Naive B cell (primary cell): ENCODE data around the gene SKA3. TPM values are rescaled to one million over a fixed set of nuclear protein-coding genes. Genes with fewer than 3 reads are reported as not detected.
"Not testable (repeated sequence)": the region's sequence is repeated elsewhere in the genome, so short reads cannot be mapped to it uniquely, and the experiment has no call there.

Experiments used
- ATAC-seq, 2 donors: fragments of 150-1000 bp; cut with Tn5 transposase; 2 replicates each; pipeline ENCODE4 v1.10.0; 2021; ENCODE audit warnings: low read depth in 2 of 2, mild to moderate bottlenecking in 2 of 2, moderate library complexity in 2 of 2
- DNase-seq: peaks from one replicate; pipeline ENCODE4 v3.0.0; 2022
- H3K27ac Mint-ChIP-seq, 6 donors: one replicate each; pipeline ENCODE4 v1.8.0; 2020 to 2022; ENCODE audit warnings: mild to moderate bottlenecking in 6 of 6, mixed read lengths in 6 of 6, moderate library complexity in 5 of 6, inconsistent platforms in 2 of 6
- H3K27me3 Mint-ChIP-seq, 3 donors: one replicate each; pipeline ENCODE4 v1.8.0; 2021 to 2022; ENCODE audit warnings: mixed read lengths in 3 of 3, mild to moderate bottlenecking in 1 of 3
- H3K36me3 Mint-ChIP-seq, 2 donors: one replicate each; pipeline ENCODE4 v1.8.0; 2020 to 2022; ENCODE audit warnings: mixed read lengths in 2 of 2, inconsistent platforms in 1 of 2, mild to moderate bottlenecking in 1 of 2
- H3K4me1 Mint-ChIP-seq, 3 donors: one replicate each; pipeline ENCODE4 v1.8.0; 2020 to 2022; ENCODE audit warnings: mixed read lengths in 3 of 3, inconsistent platforms in 1 of 3, mild to moderate bottlenecking in 1 of 3, moderate library complexity in 1 of 3
- H3K4me3 Mint-ChIP-seq, 8 donors: one replicate each; pipeline ENCODE4 v1.8.0; 2020 to 2022; ENCODE audit warnings: mild to moderate bottlenecking in 8 of 8, mixed read lengths in 8 of 8, moderate library complexity in 8 of 8, inconsistent platforms in 2 of 8
- H3K9me3 Mint-ChIP-seq, 7 donors: one replicate each; pipeline ENCODE4 v1.8.0; 2020 to 2022; ENCODE audit warnings: mixed read lengths in 7 of 7, mild to moderate bottlenecking in 5 of 7, inconsistent platforms in 2 of 7, moderate library complexity in 1 of 7
- polyA plus RNA-seq, 6 donors: library from polyadenylated mRNA; unstranded; fragments of 300-500 nt; fragmentation: Illumina TruSeq; gene quantifications; one replicate each; pipeline ENCODE4 v1.2.3, GENCODE V29; 2021; ENCODE audit warnings: low read depth in 6 of 6

Gene SKA3
- 1 to 10 TPM in 1 of 6 donors, under 1 TPM in 2, not detected in 3; 0.33 to 1.5 (median 0.42) TPM for polyA plus RNA-seq

DNA sequence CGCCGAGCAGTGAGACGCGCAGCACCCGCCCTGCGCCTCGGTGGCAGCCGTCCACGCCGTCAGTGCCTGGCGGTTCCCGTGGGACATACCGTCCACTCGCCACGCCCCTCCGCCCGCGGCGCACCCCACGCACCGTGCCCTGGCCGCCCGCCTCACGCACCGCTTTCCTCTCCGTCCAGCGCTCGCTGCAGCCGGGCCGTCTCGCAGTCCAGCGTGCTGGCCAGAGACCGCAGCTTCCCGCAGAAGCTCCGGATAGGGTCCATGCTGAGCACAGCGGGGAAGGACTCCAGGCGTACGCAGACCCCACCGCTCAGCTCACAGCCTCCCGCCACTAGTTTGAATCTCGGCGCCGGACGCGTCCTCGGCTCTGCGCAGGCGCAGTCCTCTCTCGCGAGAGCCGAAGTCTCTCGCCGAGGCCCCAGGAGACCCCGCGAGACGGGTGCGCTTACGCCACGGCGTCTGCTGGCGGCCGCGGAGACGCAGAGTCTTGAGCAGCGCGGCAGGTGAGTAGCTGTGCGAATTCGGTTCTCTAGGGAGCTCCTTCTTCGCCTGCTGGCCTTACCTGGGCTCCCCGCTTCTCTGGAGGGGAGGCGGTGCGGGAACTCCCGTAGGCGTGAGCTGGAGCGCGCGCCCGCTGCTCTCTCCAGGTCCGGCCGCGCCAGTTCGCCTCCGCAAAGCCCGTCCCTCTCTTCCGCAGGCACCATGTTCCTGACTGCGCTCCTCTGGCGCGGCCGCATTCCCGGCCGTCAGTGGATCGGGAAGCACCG is at the start of gene SKA3, which contains the start of gene MRPL57:
TSS of gene SKA3 (minus strand) at position 338 of the 767 bp plus-strand sequence. CDS start at position 263, 75 bp downstream.
TSS of gene MRPL57 (plus strand) at position 444 of the 767 bp plus-strand sequence. CDS start at position 703, 259 bp downstream.
- peak within 1 kb of the TSS; percentile 89 to 98 (median 94) for H3K27ac Mint-ChIP-seq
- peaks cover 3 to 23% (median 19%) of the 10 kb centered on the region in 3 donors for H3K4me1 Mint-ChIP-seq
- peak; percentile 92 for DNase-seq
- ATAC-seq, result peak; percentile 95
- H3K9me3 Mint-ChIP-seq, result no peaks in the 10 kb centered on the region
- no peaks in the 10 kb centered on the region for H3K27me3 Mint-ChIP-seq
- peak within 1 kb of the TSS; percentile 95 to 99 (median 98) for H3K4me3 Mint-ChIP-seq
- H3K36me3 Mint-ChIP-seq, result no peaks in the 10 kb centered on the region

DNA sequence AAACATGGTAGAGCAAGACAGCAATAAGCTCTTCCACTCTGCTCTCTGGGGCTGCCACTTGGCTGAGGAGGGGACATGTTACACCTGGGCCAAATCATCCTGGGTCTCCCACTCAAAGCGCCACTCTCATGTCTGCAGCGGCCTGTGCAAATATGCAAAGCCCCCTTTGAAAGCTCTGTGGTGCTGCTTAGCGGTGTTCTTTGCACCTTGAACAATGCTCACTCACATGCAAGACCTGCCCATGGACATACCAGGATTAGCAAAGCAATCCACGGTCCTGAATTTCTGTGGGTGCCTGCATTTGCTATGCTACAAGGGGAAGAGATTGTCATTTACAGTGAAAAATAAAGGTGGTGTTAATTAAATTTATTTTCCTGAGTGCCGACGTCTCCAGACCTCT is 48.7 kb upstream of the SKA3 start:
- Mint-ChIP-seq H3K36me3 (peaks cover 0 to 12% of the 10 kb centered on the region in 2 donors), H3K27ac (no peak overlapping the region), H3K9me3 (peaks cover 3 to 16% (median 8%) of the 10 kb centered on the region in 7 donors), H3K4me1 (peaks cover 0 to 4% (median 0%) of the 10 kb centered on the region in 3 donors), H3K4me3 (no peak overlapping the region), H3K27me3 (no peaks in the 10 kb centered on the region)
- no peak for DNase-seq
- ATAC-seq, result no peak

DNA sequence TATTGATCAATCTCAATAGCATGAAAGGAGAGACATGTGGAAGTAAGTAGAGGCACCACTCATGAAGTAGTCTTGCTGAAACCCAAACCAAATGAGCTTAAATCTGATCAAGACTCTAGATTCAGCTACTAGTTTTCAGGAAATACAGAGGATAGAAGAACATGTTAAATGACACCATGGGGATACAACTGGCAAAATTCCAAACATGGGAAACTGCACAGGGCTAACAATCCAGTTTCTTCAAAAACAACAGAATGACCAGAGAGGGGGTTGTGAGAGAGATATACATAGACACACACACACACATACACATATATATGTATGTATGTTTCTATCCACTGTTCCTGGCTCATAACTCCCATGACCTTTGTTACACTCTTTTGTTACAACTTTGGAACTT is 44.9 kb upstream of the SKA3 start:
- no peak overlapping the region for H3K4me3 Mint-ChIP-seq
- no peak for ATAC-seq
- DNase-seq, result no peak
- no peaks in the 10 kb centered on the region for H3K27me3 Mint-ChIP-seq
- no peak overlapping the region for H3K27ac Mint-ChIP-seq
- peaks cover 0 to 12% of the 10 kb centered on the region in 2 donors for H3K36me3 Mint-ChIP-seq
- H3K4me1 Mint-ChIP-seq, result peaks cover 4 to 12% (median 6%) of the 10 kb centered on the region in 3 donors
- H3K9me3 Mint-ChIP-seq, result peaks cover 3 to 16% (median 8%) of the 10 kb centered on the region in 7 donors

DNA sequence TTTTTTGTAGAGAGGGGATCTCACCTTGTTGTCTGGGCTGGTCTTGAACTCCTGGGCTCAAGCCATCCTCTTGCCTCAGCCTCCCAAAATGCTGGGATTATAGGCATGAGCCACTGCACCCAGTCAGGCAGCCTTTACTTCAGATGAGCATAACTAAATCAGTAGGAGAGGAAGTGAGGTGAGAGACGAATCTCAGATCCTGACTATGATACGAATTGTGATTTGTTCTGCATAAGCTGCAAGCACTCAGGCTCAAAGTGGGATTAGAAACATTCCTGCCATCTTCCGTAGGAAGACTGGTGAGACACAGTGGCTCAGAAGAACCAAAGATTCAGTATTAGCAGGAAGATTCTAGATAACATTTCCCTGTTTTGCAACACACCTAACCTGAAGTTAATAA is 43.4 kb upstream of the SKA3 start:
- Mint-ChIP-seq H3K36me3 (peaks cover 0 to 12% of the 10 kb centered on the region in 2 donors), H3K27ac (peak overlapping the region in 1 of 6 donors; percentile 56), H3K9me3 (peaks cover 3 to 16% (median 8%) of the 10 kb centered on the region in 7 donors), H3K4me1 (peaks cover 4 to 12% (median 6%) of the 10 kb centered on the region in 3 donors)
- H3K27me3 Mint-ChIP-seq, DNase-seq, H3K4me3 Mint-ChIP-seq, ATAC-seq: not testable (repeated sequence)

DNA sequence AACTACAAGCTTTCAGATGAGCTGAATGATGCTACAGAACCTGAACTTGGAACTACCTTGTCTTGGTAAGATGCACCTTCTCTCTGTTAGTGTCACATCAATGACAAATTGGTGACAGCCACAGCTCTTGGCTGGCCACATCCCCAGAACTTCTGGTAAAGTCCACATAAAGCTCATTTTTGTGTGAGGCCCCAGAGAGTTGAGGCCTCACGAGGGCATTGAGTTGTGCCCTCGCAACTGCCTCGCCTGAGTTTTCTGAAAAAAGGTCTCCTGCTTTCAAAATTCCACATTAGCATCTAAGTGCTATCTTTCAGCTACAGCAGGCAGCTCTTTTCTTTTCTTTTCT is 42.7 kb upstream of the SKA3 start:
- H3K9me3 Mint-ChIP-seq, result peaks cover 3 to 16% (median 8%) of the 10 kb centered on the region in 7 donors
- H3K27me3 Mint-ChIP-seq, result no peaks in the 10 kb centered on the region
- ATAC-seq (no peak), DNase-seq (no peak)
- H3K4me1 Mint-ChIP-seq, result peaks cover 4 to 12% (median 6%) of the 10 kb centered on the region in 3 donors
- peak overlapping the region in 1 of 6 donors; percentile 11 for H3K27ac Mint-ChIP-seq
- H3K4me3 Mint-ChIP-seq, result no peak overlapping the region
- peaks cover 0 to 12% of the 10 kb centered on the region in 2 donors for H3K36me3 Mint-ChIP-seq

DNA sequence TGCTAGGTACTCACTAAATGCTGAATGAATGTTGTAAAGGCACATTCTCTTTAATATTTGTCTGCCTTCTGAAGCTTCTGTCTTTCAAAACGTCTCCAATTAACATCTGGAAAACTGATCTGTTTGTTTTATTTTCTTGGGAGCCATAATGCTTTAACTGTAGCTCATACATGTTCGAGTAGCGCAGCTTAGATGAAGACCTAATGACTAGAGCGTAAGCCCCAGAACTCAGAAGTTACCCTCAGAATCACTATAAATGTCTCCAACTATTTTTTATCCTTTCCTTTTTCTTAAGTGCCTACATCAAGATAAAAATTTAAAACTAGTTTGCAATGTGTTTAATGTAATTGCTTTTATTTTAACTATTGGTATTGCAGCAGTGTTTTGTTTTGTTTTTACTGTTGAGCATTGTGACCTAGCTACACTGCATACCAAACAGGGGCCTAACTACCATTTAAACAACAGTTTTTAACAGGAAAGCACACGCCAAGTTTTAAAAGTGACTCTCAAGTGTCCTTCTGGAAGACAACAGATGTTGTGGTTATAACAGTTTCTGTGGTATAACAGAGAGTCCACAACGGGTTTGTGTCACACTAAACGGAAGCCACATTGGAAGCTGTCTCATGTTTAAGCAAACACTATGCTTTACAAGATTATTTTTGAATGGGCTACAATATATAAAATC is 42.1 kb upstream of the SKA3 start:
- DNase-seq (no peak), ATAC-seq (no peak)
- H3K27ac Mint-ChIP-seq, result peak overlapping the region in 2 of 6 donors; percentile 11 to 82
- peaks cover 4 to 12% (median 6%) of the 10 kb centered on the region in 3 donors for H3K4me1 Mint-ChIP-seq
- no peaks in the 10 kb centered on the region for H3K27me3 Mint-ChIP-seq
- H3K4me3 Mint-ChIP-seq, result no peak overlapping the region
- peaks cover 0 to 12% of the 10 kb centered on the region in 2 donors for H3K36me3 Mint-ChIP-seq
- peaks cover 3 to 16% (median 8%) of the 10 kb centered on the region in 7 donors for H3K9me3 Mint-ChIP-seq

DNA sequence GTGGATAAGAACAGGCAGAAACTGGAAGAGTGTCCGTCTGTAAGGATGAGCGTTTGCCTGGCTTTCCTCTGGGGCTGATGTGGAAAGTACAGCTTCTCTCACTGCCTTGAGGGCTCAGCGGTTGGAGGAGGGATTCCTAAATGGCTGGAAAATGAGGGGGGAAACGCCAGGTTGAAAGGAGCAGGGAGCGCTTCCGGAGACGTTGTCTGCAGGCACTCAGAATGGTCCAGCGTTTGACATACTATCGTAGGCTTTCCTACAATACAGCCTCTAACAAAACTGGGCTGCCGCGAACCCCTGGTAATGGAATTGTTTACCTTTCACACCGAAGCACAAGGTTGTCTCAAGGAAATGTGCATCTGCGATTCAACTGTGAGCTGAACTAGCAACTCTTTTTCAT is 40.0 kb upstream of the SKA3 start:
- no peak for DNase-seq
- Mint-ChIP-seq H3K9me3 (peaks cover 5 to 22% (median 13%) of the 10 kb centered on the region in 7 donors), H3K36me3 (peaks cover 8 to 15% of the 10 kb centered on the region in 2 donors), H3K4me1 (peaks cover 4 to 12% (median 6%) of the 10 kb centered on the region in 3 donors), H3K27ac (no peak overlapping the region), H3K4me3 (no peak overlapping the region), H3K27me3 (peaks cover 0 to 13% (median 6%) of the 10 kb centered on the region in 3 donors)
- no peak for ATAC-seq

DNA sequence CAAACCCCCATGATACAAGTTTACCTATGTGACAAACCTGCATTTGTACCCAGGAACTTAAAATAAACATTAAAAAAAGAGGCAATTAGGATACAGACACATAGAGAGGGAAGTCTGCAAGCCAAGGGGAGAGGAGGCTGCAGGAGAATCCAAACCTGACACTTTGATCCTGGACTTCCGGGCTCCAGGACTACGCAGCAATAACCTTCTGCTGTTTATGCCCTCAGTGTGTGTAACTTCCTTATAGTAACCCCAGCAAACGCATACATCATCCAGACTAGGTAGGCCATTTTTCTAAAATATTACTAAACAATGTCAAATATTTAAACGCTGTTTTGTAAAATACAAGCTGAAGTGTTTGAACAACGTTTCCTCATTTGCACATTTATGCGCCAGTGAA is 39.1 kb upstream of the SKA3 start:
- not testable (repeated sequence) for H3K4me3 Mint-ChIP-seq, H3K27ac Mint-ChIP-seq, DNase-seq, ATAC-seq
- Mint-ChIP-seq H3K4me1 (peaks cover 4 to 12% (median 6%) of the 10 kb centered on the region in 3 donors), H3K36me3 (peaks cover 8 to 18% of the 10 kb centered on the region in 2 donors), H3K9me3 (peaks cover 3 to 16% (median 13%) of the 10 kb centered on the region in 7 donors), H3K27me3 (peaks cover 0 to 16% (median 6%) of the 10 kb centered on the region in 3 donors)

DNA sequence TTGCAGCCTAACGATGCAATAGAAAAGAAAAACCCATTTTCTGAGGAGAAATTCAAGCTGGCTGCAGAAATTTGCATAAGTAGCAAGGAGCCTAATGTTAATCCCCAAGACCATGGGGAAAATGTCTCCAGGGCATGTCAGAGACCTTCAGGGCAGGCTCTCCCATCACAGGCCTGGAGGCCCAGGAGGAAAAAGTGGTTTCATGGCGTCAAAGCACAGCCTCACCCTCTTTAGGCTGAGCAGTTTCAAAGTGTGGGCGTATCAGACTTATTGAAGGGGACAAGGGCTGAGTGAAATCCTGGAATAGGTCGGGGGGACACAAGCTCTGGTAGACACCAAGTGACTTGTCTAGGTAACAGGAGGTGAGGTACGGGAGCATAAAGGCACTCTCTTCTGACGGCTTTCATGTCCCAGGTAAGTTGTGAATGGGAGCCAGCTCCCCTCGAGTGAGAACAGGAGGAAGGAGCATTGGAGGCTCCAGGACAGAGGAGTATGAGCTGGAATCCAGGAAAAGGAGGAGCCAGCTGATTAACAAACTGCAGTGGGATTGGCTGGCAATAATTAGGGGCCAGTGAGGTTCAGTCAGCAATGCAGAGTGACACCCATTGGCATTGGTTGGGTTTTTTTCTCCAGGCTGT is 35.9 kb upstream of the SKA3 start:
- H3K27me3 Mint-ChIP-seq, result peaks cover 0 to 16% (median 6%) of the 10 kb centered on the region in 3 donors
- no peak for ATAC-seq
- H3K4me3 Mint-ChIP-seq, result no peak overlapping the region
- peaks cover 8 to 18% of the 10 kb centered on the region in 2 donors for H3K36me3 Mint-ChIP-seq
- no peak for DNase-seq
- no peak overlapping the region for H3K27ac Mint-ChIP-seq
- peaks cover 3 to 16% (median 13%) of the 10 kb centered on the region in 7 donors for H3K9me3 Mint-ChIP-seq
- H3K4me1 Mint-ChIP-seq, result no peaks in the 10 kb centered on the region

DNA sequence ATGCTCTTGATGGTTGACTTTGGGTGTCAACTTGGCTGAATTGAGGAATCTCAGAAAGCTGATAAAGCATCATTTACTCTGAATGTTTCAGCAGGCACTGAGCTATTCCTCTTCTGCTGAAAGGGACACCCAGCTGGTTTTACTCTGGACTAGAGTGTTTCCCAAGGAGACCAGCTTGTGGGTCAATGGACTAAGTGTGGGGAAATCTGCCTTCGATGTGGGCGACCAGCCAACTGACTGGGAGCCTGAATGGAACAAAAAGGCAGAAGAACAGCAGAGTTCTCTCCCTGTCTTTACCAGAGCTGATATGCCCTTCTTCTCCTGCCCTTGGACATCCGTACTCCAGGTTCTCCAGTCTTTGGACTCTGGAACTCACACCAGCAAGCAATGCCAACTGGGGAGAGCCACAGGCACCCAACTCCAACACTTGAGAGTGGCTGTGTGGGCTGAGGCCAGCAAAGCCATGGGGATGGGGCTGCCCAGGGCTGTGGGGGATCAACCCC is 32.4 kb upstream of the SKA3 start:
- Mint-ChIP-seq H3K27me3 (peaks cover 0 to 16% (median 6%) of the 10 kb centered on the region in 3 donors), H3K4me3 (no peak overlapping the region), H3K9me3 (peaks cover 3 to 16% (median 13%) of the 10 kb centered on the region in 7 donors), H3K27ac (no peak overlapping the region), H3K36me3 (peaks cover 8 to 18% of the 10 kb centered on the region in 2 donors), H3K4me1 (no peaks in the 10 kb centered on the region)
- DNase-seq (no peak), ATAC-seq (no peak)

DNA sequence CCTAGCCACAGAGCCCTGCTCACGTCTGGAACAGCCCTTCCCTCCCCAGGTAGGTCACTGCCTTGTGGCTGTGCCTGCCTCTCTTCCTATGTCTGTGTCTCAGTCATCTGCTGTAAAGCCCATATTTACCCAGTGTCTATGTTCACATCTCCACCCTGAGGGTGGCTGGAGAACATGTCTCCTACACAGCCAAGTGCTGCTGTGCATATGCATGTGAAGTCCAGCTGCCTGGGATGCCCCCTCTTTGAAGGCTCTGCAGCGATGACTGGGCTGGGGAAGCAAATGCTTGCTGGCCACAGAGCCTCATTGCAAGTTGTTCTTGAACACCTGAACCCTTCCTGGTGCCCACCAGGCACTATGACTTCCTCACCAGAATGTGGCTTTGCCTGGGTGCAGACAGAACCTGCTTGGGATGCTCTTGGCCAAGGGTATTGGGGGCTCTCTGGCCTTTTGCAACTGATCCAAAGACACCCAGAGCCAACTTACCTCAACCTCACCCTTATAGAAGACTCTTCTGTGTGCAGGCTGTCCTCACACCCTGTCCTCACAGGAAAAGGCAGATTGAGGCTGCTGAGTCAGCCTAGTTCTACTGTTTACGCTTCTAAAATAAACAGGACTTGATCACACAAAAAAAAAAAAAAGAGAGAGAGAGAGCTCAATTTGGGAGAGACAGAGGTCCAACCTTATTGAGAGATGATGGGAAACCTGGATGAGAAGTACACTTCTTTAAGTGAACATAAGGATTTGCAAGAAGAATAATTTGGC is 26.6 kb upstream of the SKA3 start:
- Mint-ChIP-seq H3K9me3 (peaks cover 0 to 21% (median 10%) of the 10 kb centered on the region in 7 donors), H3K36me3 (peaks cover 0 to 17% of the 10 kb centered on the region in 2 donors), H3K27me3 (peaks cover 0 to 5% (median 3%) of the 10 kb centered on the region in 3 donors), H3K4me1 (peaks cover 0 to 2% (median 2%) of the 10 kb centered on the region in 3 donors), H3K27ac (peak overlapping the region in 1 of 6 donors; percentile 83), H3K4me3 (no peak overlapping the region)
- no peak for ATAC-seq
- no peak for DNase-seq

DNA sequence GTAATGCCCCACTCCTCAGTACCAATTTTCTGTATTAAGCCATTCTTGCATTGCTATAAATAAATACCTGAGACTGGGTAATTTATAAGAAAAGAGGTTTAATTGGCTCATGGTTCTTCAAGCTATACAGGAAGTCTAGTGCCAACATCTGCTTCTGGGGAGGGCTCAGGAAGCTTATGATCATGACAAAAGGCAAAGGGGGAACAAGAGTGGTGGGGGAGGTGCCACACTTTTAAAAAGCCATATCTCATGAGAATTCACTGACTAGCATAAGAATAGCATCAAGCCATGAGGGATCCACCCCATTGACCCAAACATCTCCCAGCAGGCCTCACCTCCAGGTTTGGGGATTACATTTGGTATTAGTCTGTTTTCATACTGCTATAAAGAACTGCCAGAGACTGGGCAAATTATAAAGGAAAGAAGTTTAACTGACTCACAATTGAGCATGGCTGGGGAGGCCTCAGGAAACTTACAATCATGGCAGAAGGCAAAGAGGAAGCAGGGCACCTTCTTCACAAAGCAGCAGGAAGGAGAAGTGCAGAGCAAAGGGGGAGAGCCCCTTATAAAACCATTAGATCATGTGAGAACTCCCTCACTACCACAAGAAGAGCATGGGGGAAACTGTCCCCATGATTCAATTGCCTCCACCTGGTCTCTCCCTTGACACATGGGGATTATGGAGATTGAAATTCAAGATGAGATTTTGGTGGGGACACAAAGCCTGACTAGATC is 25.3 kb upstream of the SKA3 start:
- not testable (repeated sequence) for H3K4me1 Mint-ChIP-seq, H3K27me3 Mint-ChIP-seq, ATAC-seq, H3K4me3 Mint-ChIP-seq, DNase-seq
- Mint-ChIP-seq H3K27ac (peak overlapping the region in 1 of 6 donors; percentile 65), H3K9me3 (peaks cover 0 to 21% (median 10%) of the 10 kb centered on the region in 7 donors), H3K36me3 (peaks cover 0 to 21% of the 10 kb centered on the region in 2 donors)
